Putamen (tissue), 1 donor: ENCODE measurements around the gene ZNHIT3.
"Not testable (repeated sequence)": the region's sequence is repeated elsewhere in the genome, so short reads cannot be mapped to it uniquely, and the experiment has no call there.

Experiments
- DNase-seq: peaks from one replicate; pipeline ENCODE4 v3.0.0-alpha.2; 2016; ENCODE audit warnings: low spot score

ZNHIT3 gene

GRCh38 chr17:36486204-36487194 lies at the start of gene ZNHIT3:
Gene ZNHIT3 (plus strand): TSS chr17:36486681. CDS start chr17:36486700, 19 bp downstream.
- DNase-seq, result peak; percentile 93

GRCh38 chr17:36441792-36442191 lies 44.7 kb upstream of the ZNHIT3 start:
- not testable (repeated sequence) for DNase-seq

- no peak for DNase-seq
Observed at GRCh38 chr17:36443777-36444176, 42.7 kb upstream of the ZNHIT3 start.

DNA sequence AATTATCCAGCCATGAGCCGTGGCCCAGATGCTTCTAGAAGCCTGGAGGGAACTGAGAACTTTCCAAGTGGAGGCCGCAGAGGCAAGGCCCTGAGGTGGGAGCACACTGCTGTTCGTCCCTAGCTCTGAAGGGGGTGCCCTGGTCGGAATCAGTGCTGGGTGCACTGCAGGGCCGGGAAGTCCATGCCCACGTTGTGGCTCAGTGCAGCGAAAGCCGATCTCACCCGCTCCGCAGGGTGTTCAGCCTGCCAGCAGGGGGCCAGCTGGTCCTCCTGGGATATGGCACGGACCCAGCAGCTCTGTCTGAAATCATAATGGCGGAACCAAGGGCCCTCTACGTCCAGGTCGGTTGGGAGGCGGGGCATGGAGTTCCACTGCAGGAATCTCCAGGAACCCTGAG lies 36.5 kb upstream of the ZNHIT3 start:
- not testable (repeated sequence) for DNase-seq

DNA sequence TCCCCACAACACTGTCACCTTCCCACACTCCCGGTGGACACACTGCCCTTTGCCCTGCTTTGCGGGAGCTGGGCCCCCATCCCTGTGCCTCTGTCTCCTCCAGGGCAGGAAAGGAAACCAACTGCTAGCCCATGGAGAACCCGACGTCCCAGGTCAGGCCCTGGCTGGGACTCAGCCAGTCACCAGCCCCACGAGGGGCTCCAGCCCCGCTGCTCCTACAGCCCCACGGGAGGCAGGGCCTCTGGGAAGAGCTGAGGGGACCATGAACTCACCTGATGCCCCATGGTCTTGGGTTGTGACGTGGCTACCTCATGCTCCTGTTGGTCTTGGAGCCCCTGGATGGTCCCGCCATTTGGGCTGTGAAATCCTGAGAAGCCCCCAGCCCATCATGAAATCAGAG lies 33.6 kb upstream of the ZNHIT3 start:
- DNase-seq, result not testable (repeated sequence)

DNA sequence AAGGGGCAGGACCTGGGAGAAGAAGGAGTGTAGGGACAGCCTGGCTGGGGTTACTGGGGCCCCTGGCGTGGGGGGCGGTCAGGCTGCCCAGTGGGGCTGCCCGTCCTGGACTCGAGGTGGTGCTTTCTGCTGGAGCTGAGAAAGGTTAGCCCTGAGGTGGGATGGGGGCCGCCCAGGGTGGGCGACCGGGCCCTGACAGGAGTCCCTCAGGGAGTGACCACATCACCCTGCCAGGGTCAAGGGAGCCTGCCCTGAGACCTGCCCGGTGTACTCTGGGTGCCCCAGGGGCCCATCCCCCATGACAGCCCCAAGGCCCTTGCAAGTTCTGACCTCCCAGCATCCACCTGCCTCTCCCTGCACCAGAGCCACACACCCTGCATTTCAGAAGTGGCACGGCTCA lies 28.8 kb upstream of the ZNHIT3 start:
- not testable (repeated sequence) for DNase-seq

GRCh38 chr17:36459045-36459444 lies 27.4 kb upstream of the ZNHIT3 start:
- no peak for DNase-seq

DNA sequence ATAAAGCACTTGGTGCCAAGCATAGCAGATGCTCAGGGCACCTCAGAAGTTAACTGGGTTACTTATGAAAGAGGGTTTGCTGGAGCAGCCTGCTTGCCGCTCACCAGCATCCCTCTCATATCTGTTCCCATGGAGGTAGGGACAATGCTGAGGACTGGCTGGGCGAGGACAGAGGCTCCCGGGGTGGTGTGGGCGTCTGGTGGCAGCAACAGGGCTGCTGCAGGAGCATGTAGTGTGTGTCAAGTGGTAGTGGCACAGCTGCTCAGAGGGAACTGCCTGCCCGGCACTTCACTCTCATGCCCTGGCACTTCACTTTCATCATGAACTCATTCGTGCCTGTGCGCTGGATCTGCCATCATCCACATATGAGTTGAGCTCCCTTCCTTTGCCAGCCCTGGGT lies 26.9 kb upstream of the ZNHIT3 start:
- no peak for DNase-seq

DNA sequence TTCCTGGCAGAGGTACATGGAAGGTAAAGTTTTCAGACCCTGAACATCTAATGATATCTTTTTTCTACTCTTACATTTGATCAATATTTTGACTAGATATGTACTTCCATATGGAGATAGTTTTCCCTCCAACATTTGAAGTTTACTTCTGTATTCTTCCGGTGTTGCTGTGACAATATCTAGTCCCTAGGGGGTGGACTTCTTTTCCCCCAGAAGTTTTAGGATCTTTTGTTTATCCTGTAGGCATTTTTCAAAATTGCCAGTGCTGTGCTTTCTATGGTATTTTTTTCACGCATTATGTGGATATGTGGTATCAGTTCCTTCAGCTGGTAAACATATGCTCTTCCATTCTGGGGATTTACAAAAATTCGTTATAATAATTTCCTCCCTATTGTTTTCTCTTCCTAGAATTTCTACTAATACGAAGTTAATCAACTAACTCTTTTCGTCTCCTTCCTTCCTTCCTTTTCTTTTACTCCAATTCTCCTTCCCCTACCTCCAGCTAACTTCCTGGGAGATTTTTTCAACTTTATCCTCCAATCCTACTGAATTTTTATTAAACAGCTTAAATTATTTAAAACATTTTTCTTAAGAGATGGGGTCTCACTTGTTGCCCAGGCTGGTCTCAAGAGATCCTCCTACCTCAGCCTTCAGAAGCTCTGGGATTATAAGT lies 26.1 kb upstream of the ZNHIT3 start:
- no peak for DNase-seq

- DNase-seq, result no peak
Observed at GRCh38 chr17:36461330-36462110, 25.0 kb upstream of the ZNHIT3 start.

- no peak for DNase-seq
Observed at GRCh38 chr17:36463916-36464764, 22.3 kb upstream of the ZNHIT3 start.

- no peak for DNase-seq
Observed at GRCh38 chr17:36464765-36465088, 21.8 kb upstream of the ZNHIT3 start.

DNA sequence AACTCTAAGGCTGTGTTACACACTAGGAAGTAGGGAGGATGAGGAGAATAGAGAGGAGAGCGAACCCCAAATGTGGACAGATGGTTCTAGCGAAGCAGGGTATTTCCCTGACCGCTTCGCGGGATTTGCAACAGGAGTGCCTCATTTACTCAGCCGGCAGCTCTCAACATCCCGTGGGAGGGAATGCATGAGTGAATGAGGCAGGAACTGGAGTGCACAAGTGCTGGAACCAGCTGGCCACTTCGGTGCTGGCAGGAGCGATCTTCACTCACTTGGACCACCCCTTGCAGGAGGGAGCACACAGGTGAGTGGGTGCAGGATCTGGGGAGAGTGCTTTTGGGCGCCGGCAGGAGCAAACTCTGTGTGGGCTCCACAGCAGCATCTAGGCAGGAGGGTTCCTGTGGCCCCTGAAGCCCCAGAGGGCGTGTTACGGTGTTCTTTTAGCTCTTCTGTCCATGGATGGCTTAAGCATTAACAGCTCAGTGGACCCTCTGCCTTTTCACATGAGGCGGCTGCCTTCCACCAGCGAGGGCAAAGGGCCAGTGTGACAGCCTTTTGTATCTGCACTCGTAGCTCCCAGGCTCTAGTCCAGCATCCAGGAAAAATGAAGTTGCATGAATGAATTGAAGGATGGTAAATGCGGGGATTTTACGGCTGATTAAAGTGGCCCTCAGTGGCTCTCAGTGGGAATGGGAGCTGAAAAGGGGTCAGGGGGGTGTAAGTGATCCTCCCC lies 17.4 kb upstream of the ZNHIT3 start:
- DNase-seq, result no peak

GRCh38 chr17:36469733-36470132 lies 16.7 kb upstream of the ZNHIT3 start:
- no peak for DNase-seq

GRCh38 chr17:36470499-36470898 lies 16.0 kb upstream of the ZNHIT3 start:
- no peak for DNase-seq

DNA sequence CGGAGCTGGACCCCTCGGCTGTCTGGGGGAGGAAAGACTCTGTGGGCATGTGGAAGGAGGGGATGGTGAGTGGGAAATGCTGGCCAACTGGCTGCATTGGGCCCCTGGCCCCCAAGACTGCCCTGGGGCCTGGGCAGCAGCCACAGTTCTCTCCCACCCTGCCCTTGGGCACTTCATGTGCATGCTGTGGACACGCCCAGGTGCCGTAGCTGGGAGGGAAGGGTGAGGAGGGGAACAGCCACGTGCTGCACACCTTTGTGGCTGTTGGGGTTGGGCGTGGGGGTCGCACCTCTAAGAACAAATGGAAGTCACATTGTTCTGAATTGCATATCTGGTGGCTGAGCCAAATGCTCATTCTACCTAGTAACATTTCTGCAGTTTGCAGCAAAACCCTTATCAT lies 11.9 kb upstream of the ZNHIT3 start:
- DNase-seq, result no peak

- peak; percentile 10 for DNase-seq
Observed at GRCh38 chr17:36475346-36475970, 11.0 kb upstream of the ZNHIT3 start.

DNA sequence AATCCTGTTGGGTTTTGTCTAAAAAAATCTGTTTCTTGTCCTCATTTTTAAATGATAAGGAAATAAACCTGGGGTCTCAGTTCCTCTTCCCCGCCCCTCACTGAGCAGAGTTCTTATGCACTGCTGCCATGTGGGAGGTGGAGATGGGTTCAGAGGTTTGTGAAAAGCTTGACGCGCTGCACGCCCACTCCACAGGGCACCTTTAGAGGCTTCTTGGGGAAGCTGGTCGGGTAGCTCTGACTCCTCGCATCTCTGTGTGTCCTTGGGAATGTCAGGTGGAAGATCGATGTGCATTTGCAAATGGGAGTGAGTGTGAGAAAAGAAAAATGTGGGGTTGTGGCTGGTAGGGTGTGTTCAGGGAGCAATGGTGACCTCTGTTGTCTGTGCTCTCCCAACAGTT lies 4.7 kb upstream of the ZNHIT3 start:
- DNase-seq, result no peak

GRCh38 chr17:36482611-36483504 lies 3.6 kb upstream of the ZNHIT3 start:
- DNase-seq, result peak; percentile 67
